Endothelial cell of hepatic sinusoid (primary cell): ENCODE results near the gene CDC73.
"Not testable (repeated sequence)": the region's sequence is repeated elsewhere in the genome, so short reads cannot be mapped to it uniquely, and the experiment has no call there.

Source experiments
- in situ Hi-C: cut with HindIII; loops from 2 replicates; pipeline ENCODE4 v1.10.0; 2017; ENCODE audit warnings: low sequenced_read_pairs

The CDC73 gene

GRCh38 chr1:193176113-193176512 lies 54.3 kb downstream of the CDC73 start:
- in situ Hi-C loops: no loop called here

- in situ Hi-C loops: no loop called here
Observed at GRCh38 chr1:193176788-193177187, 55.0 kb downstream of the CDC73 start.

GRCh38 chr1:193179094-193179493 lies 57.3 kb downstream of the CDC73 start:
- in situ Hi-C loops: no loop called here

- in situ Hi-C loops: no loop called here
Observed at GRCh38 chr1:193181536-193181935, 59.7 kb downstream of the CDC73 start.

- in situ Hi-C loops: no loop called here
Observed at GRCh38 chr1:193181985-193182384, 60.2 kb downstream of the CDC73 start.

GRCh38 chr1:193183019-193183627 lies 61.3 kb downstream of the CDC73 start:
- in situ Hi-C loops: no loop called here

- in situ Hi-C loops: no loop called here
Observed at GRCh38 chr1:193184776-193185175, 62.9 kb downstream of the CDC73 start.

- in situ Hi-C loops: no loop called here
Observed at GRCh38 chr1:193185211-193185610, 63.4 kb downstream of the CDC73 start.

- in situ Hi-C loops: no loop called here
Observed at GRCh38 chr1:193185901-193186731, 64.3 kb downstream of the CDC73 start, which contains the start of gene B3GALT2. Gene B3GALT2 (minus strand): TSS chr1:193186613. CDS start chr1:193181562, 5,051 bp downstream.

GRCh38 chr1:193187114-193187513 lies 65.3 kb downstream of the CDC73 start:
- in situ Hi-C loops: no loop called here

- in situ Hi-C loops: not testable (repeated sequence)
Observed at GRCh38 chr1:193188915-193189314, 67.1 kb downstream of the CDC73 start.

- in situ Hi-C loops: loop anchor here (5.0 kb wide), 1 partner anchor 32 kb away; no protein-coding TSS in a partner anchor
Observed at GRCh38 chr1:193189442-193190095, 67.7 kb downstream of the CDC73 start.

GRCh38 chr1:193190096-193190744 lies 68.4 kb downstream of the CDC73 start:
- in situ Hi-C loops: loop anchor here (5.0 kb wide), 1 partner anchor 33 kb away; no protein-coding TSS in a partner anchor

- in situ Hi-C loops: loop anchor here (5.0 kb wide), 1 partner anchor 35 kb away; no protein-coding TSS in a partner anchor
Observed at GRCh38 chr1:193192586-193192985, 70.8 kb downstream of the CDC73 start.

- in situ Hi-C loops: no loop called here
Observed at GRCh38 chr1:193199940-193200339, 78.1 kb downstream of the CDC73 start.

- in situ Hi-C loops: no loop called here
Observed at GRCh38 chr1:193201021-193201420, 79.2 kb downstream of the CDC73 start.

GRCh38 chr1:193210996-193211395 lies 89.2 kb downstream of the CDC73 start:
- in situ Hi-C loops: no loop called here

- in situ Hi-C loops: no loop called here
Observed at GRCh38 chr1:193211539-193211938, 89.7 kb downstream of the CDC73 start.

GRCh38 chr1:193212637-193213036 lies 90.8 kb downstream of the CDC73 start:
- in situ Hi-C loops: no loop called here

- in situ Hi-C loops: no loop called here
Observed at GRCh38 chr1:193213998-193214397, 92.2 kb downstream of the CDC73 start.

- in situ Hi-C loops: no loop called here
Observed at GRCh38 chr1:193216920-193217319, 95.1 kb downstream of the CDC73 start.
